Peyer's patch (tissue), 4 donors: ENCODE measurements around the gene PCSK5.

Experiments
- CTCF ChIP-seq, 6 experiments: fragments of 450-650 bp in 4 of 6; fragments of 200-600 bp in 2 of 6; sonication (generic) in 1 of 6; IDR thresholded peaks; one replicate each; pipeline ENCODE4 v1.5.1; 2017 to 2019; ENCODE audit warnings: antibody characterized with exemption in 6 of 6, mild to moderate bottlenecking in 3 of 6, moderate library complexity in 1 of 6
- POLR2A ChIP-seq, 2 donors: fragments of 450-650 bp; IDR thresholded peaks; one replicate each; pipeline ENCODE4 v1.5.1; 2017; ENCODE audit warnings: antibody characterized with exemption in 2 of 2, mild to moderate bottlenecking in 2 of 2, moderate library complexity in 2 of 2

- TF ChIP-seq CTCF (IDR thresholded peaks at IDR 0.05) (no peak), POLR2A (IDR thresholded peaks at IDR 0.05) (no peak)
Measured at GRCh38 chr9:75935591-75935990, 45.1 kb downstream of the PCSK5 start.
